Measurements from ENCODE around the gene RPH3AL. TPM values are rescaled to one million over a fixed set of nuclear protein-coding genes. Genes with fewer than 3 reads are reported as not detected.

The RPH3AL gene
- total and polyA plus RNA-seq, 7 experiments from 2014 or later: 0.84 to 19.6 (median 4.3) TPM

GRCh38 chr17:354651-355556 is 2.3 kb upstream of the RPH3AL start:
- ChIA-PET POLR2A (interaction anchor here (1.1 kb wide), 1 partner anchor 12 kb away, joined by 3 read pairs; no protein-coding TSS in a partner anchor), CTCF (interaction anchor here (0.6 kb wide), 1 partner anchor 9 kb away, joined by 3 read pairs; no protein-coding TSS in a partner anchor)
- Mint-ChIP-seq H3K36me3 (peaks cover 0 to 5% (median 0%) of the 10 kb centered on the region in 5 donors), H3K9me3 (peaks cover 0 to 12% (median 0%) of the 10 kb centered on the region in 11 donors), H3K4me3 (no peak overlapping the region), H3K27ac (peak overlapping the region in 1 of 9 donors; percentile 45), H3K4me1 (peaks cover 0 to 22% (median 14%) of the 10 kb centered on the region in 7 donors), H3K27me3 (no peaks in the 10 kb centered on the region)
- Histone ChIP-seq H3K36me3 (ENCODE audit: control insufficient read depth in 2 of 3, insufficient read depth in 3 of 3, low read length in 3 of 3) (no peaks in the 10 kb centered on the region), H3K9me3 (ENCODE audit: control insufficient read depth in 2 of 3, low read length in 3 of 3) (no peaks in the 10 kb centered on the region), H3K27ac (ENCODE audit: low read depth, low read length) (no peak overlapping the region), H3K4me1 (ENCODE audit: control insufficient read depth in 2 of 2, insufficient read depth in 2 of 2, low read length in 2 of 2) (no peaks in the 10 kb centered on the region), H3K4me3 (ENCODE audit: low read length) (no peak overlapping the region), H3K27me3 (ENCODE audit: control insufficient read depth in 2 of 2, insufficient read depth in 2 of 2, low read length in 2 of 2) (no peaks in the 10 kb centered on the region)
- intact Hi-C loops (cut with micrococcal nuclease): no loop called here
- DNase-seq (no peak), ATAC-seq (no peak)

GRCh38 chr17:353838-354234 is 1.2 kb upstream of the RPH3AL start:
- H3K4me3 Mint-ChIP-seq: no peak overlapping the region
- peaks cover 0 to 12% (median 0%) of the 10 kb centered on the region in 11 donors for H3K9me3 Mint-ChIP-seq
- no peaks in the 10 kb centered on the region for H3K27me3 Mint-ChIP-seq
- H3K4me1 Mint-ChIP-seq: peaks cover 0 to 23% (median 14%) of the 10 kb centered on the region in 7 donors
- peaks cover 0 to 5% (median 0%) of the 10 kb centered on the region in 5 donors for H3K36me3 Mint-ChIP-seq
- DNase-seq (no peak), ATAC-seq (no peak)
- no peaks in the 10 kb centered on the region for H3K4me1 ChIP-seq (ENCODE audit: control insufficient read depth in 2 of 2, insufficient read depth in 2 of 2, low read length in 2 of 2)
- ChIA-PET CTCF (no interaction called here), POLR2A (no interaction called here)
- no peak overlapping the region for H3K4me3 ChIP-seq (ENCODE audit: low read length)
- H3K36me3 ChIP-seq (ENCODE audit: control insufficient read depth in 2 of 3, insufficient read depth in 3 of 3, low read length in 3 of 3): no peaks in the 10 kb centered on the region
- no peak overlapping the region for H3K27ac Mint-ChIP-seq
- H3K27me3 ChIP-seq (ENCODE audit: control insufficient read depth in 2 of 2, insufficient read depth in 2 of 2, low read length in 2 of 2): no peaks in the 10 kb centered on the region
- intact Hi-C loops (cut with micrococcal nuclease): no loop called here
- H3K27ac ChIP-seq (ENCODE audit: low read depth, low read length): no peak overlapping the region
- H3K9me3 ChIP-seq (ENCODE audit: control insufficient read depth in 2 of 3, low read length in 3 of 3): no peaks in the 10 kb centered on the region

GRCh38 chr17:353213-353837 is 718 bp upstream of the RPH3AL start:
- Mint-ChIP-seq H3K27ac (no peak overlapping the region), H3K27me3 (no peaks in the 10 kb centered on the region), H3K4me3 (no peak overlapping the region), H3K9me3 (peaks cover 0 to 12% (median 0%) of the 10 kb centered on the region in 11 donors), H3K4me1 (peaks cover 0 to 22% (median 11%) of the 10 kb centered on the region in 7 donors), H3K36me3 (peaks cover 0 to 5% (median 0%) of the 10 kb centered on the region in 5 donors)
- no peaks in the 10 kb centered on the region for H3K27me3 ChIP-seq (ENCODE audit: control insufficient read depth in 2 of 2, insufficient read depth in 2 of 2, low read length in 2 of 2)
- no peak overlapping the region for H3K27ac ChIP-seq (ENCODE audit: low read depth, low read length)
- no peaks in the 10 kb centered on the region for H3K4me1 ChIP-seq (ENCODE audit: control insufficient read depth in 2 of 2, insufficient read depth in 2 of 2, low read length in 2 of 2)
- ChIA-PET CTCF (no interaction called here), POLR2A (no interaction called here)
- no peak overlapping the region for H3K4me3 ChIP-seq (ENCODE audit: low read length)
- intact Hi-C loops (cut with micrococcal nuclease): no loop called here
- ATAC-seq: no peak
- no peaks in the 10 kb centered on the region for H3K36me3 ChIP-seq (ENCODE audit: control insufficient read depth in 2 of 3, insufficient read depth in 3 of 3, low read length in 3 of 3)
- no peaks in the 10 kb centered on the region for H3K9me3 ChIP-seq (ENCODE audit: control insufficient read depth in 2 of 3, low read length in 3 of 3)
- DNase-seq: no peak

- peaks cover 0 to 18% (median 4%) of the 10 kb centered on the region in 7 donors for H3K4me1 Mint-ChIP-seq
- Histone ChIP-seq H3K27me3 (ENCODE audit: control insufficient read depth in 2 of 2, insufficient read depth in 2 of 2, low read length in 2 of 2) (no peaks in the 10 kb centered on the region), H3K27ac (ENCODE audit: low read depth, low read length) (no peak overlapping the region), H3K4me3 (ENCODE audit: low read length) (no peak overlapping the region), H3K9me3 (ENCODE audit: control insufficient read depth in 2 of 3, low read length in 3 of 3) (no peaks in the 10 kb centered on the region), H3K4me1 (ENCODE audit: control insufficient read depth in 2 of 2, insufficient read depth in 2 of 2, low read length in 2 of 2) (no peaks in the 10 kb centered on the region), H3K36me3 (ENCODE audit: control insufficient read depth in 2 of 3, insufficient read depth in 3 of 3, low read length in 3 of 3) (no peaks in the 10 kb centered on the region)
- ChIA-PET CTCF (no interaction called here), POLR2A (no interaction called here)
- no peaks in the 10 kb centered on the region for H3K27me3 Mint-ChIP-seq
- no peak for DNase-seq
- H3K9me3 Mint-ChIP-seq: peaks cover 0 to 5% (median 0%) of the 10 kb centered on the region in 11 donors
- H3K27ac Mint-ChIP-seq: no peak overlapping the region
- H3K4me3 Mint-ChIP-seq: no peak overlapping the region
- ATAC-seq: no peak
- peaks cover 0 to 5% (median 0%) of the 10 kb centered on the region in 5 donors for H3K36me3 Mint-ChIP-seq
- intact Hi-C loops (cut with micrococcal nuclease): no loop called here
Observed at GRCh38 chr17:351875-352420, 659 bp downstream of the RPH3AL start.

GRCh38 chr17:351449-351738 is 1.2 kb downstream of the RPH3AL start:
- no peak overlapping the region for H3K27ac Mint-ChIP-seq
- H3K36me3 ChIP-seq (ENCODE audit: control insufficient read depth in 2 of 3, insufficient read depth in 3 of 3, low read length in 3 of 3): no peaks in the 10 kb centered on the region
- H3K27me3 ChIP-seq (ENCODE audit: control insufficient read depth in 2 of 2, insufficient read depth in 2 of 2, low read length in 2 of 2): no peaks in the 10 kb centered on the region
- no peak overlapping the region for H3K4me3 Mint-ChIP-seq
- peaks cover 0 to 3% (median 0%) of the 10 kb centered on the region in 11 donors for H3K9me3 Mint-ChIP-seq
- H3K27me3 Mint-ChIP-seq: no peaks in the 10 kb centered on the region
- intact Hi-C loops (cut with micrococcal nuclease): no loop called here
- H3K4me1 ChIP-seq (ENCODE audit: control insufficient read depth in 2 of 2, insufficient read depth in 2 of 2, low read length in 2 of 2): no peaks in the 10 kb centered on the region
- H3K36me3 Mint-ChIP-seq: peaks cover 0 to under 1% (median 0%) of the 10 kb centered on the region in 5 donors
- no peak for DNase-seq
- CTCF ChIA-PET: no interaction called here
- ATAC-seq: no peak
- POLR2A ChIA-PET: no interaction called here
- no peak overlapping the region for H3K27ac ChIP-seq (ENCODE audit: low read depth, low read length)
- no peak overlapping the region for H3K4me3 ChIP-seq (ENCODE audit: low read length)
- H3K9me3 ChIP-seq (ENCODE audit: control insufficient read depth in 2 of 3, low read length in 3 of 3): no peaks in the 10 kb centered on the region
- H3K4me1 Mint-ChIP-seq: peaks cover 0 to 16% (median 4%) of the 10 kb centered on the region in 7 donors

GRCh38 chr17:350706-351448 is 1.7 kb downstream of the RPH3AL start:
- Histone ChIP-seq H3K27ac (ENCODE audit: low read depth, low read length) (no peak overlapping the region), H3K9me3 (ENCODE audit: control insufficient read depth in 2 of 3, low read length in 3 of 3) (no peaks in the 10 kb centered on the region), H3K4me1 (ENCODE audit: control insufficient read depth in 2 of 2, insufficient read depth in 2 of 2, low read length in 2 of 2) (no peaks in the 10 kb centered on the region), H3K36me3 (ENCODE audit: control insufficient read depth in 2 of 3, insufficient read depth in 3 of 3, low read length in 3 of 3) (no peaks in the 10 kb centered on the region), H3K27me3 (ENCODE audit: control insufficient read depth in 2 of 2, insufficient read depth in 2 of 2, low read length in 2 of 2) (no peaks in the 10 kb centered on the region), H3K4me3 (ENCODE audit: low read length) (no peak overlapping the region)
- H3K4me3 Mint-ChIP-seq: no peak overlapping the region
- H3K9me3 Mint-ChIP-seq: peaks cover 0 to 3% (median 0%) of the 10 kb centered on the region in 11 donors
- no peak overlapping the region for H3K27ac Mint-ChIP-seq
- intact Hi-C loops (cut with micrococcal nuclease): no loop called here
- H3K4me1 Mint-ChIP-seq: peaks cover 0 to 16% (median 4%) of the 10 kb centered on the region in 7 donors
- no peaks in the 10 kb centered on the region for H3K27me3 Mint-ChIP-seq
- no peaks in the 10 kb centered on the region for H3K36me3 Mint-ChIP-seq
- ChIA-PET CTCF (interaction anchor here (0.6 kb wide), 1 partner anchor 321 kb away, joined by 5 read pairs; no protein-coding TSS in a partner anchor), POLR2A (no interaction called here)
- no peak for DNase-seq
- ATAC-seq: peak; percentile 49
